Heart left ventricle (tissue), 16 donors: ENCODE results near the gene OR2V1. TPM values are rescaled to one million over a fixed set of nuclear protein-coding genes. Genes with fewer than 3 reads are reported as not detected.
"Not testable (repeated sequence)": the region's sequence is repeated elsewhere in the genome, so short reads cannot be mapped to it uniquely, and the experiment has no call there.

Experiments used
- ATAC-seq, 4 donors: fragments of 200-7000 bp; cut with Tn5 transposase; one replicate each; pipeline ENCODE4 v1.9.1; 2020 to 2022; ENCODE audit warnings: moderate library complexity in 4 of 4, mild to moderate bottlenecking in 3 of 4, moderate number of reproducible peaks in 1 of 4
- DNase-seq, 5 donors: peaks; one replicate each; pipeline ENCODE4 v3.0.0-alpha.2; 2020
- H3K27ac ChIP-seq, 12 donors: fragments of 200-600 bp; sonication (generic) in 4 of 12; one replicate each; pipeline versions ENCODE4 v1.5.0 to v1.8.0; 2016 to 2022; ENCODE audit warnings: mild to moderate bottlenecking in 2 of 12
- H3K27me3 ChIP-seq, 9 donors: fragments of 200-600 bp; sonication (generic) in 2 of 9; one replicate each; pipeline versions ENCODE4 v1.5.1 to v1.8.0; 2016 to 2022; ENCODE audit warnings: mild to moderate bottlenecking in 3 of 9
- H3K36me3 ChIP-seq, 9 donors: fragments of 200-600 bp; sonication (generic) in 2 of 9; one replicate each; pipeline versions ENCODE4 v1.5.0 to v1.8.0; 2018 to 2022; ENCODE audit warnings: mild to moderate bottlenecking in 2 of 9
- H3K4me1 ChIP-seq, 12 donors: fragments of 200-600 bp; sonication (generic) in 4 of 12; one replicate each; pipeline versions ENCODE4 v1.5.0 to v1.8.0; 2016 to 2022; ENCODE audit warnings: mild to moderate bottlenecking in 3 of 12
- H3K4me3 ChIP-seq, 12 donors: fragments of 200-600 bp; sonication (generic) in 4 of 12; one replicate each; pipeline versions ENCODE4 v1.5.0 to v1.8.0; 2017 to 2022; ENCODE audit warnings: mild to moderate bottlenecking in 9 of 12, moderate library complexity in 4 of 12
- H3K9me3 ChIP-seq, 12 donors: fragments of 200-600 bp; sonication (generic) in 4 of 12; one replicate each; pipeline versions ENCODE4 v1.5.0 to v1.8.0; 2016 to 2022; ENCODE audit warnings: mild to moderate bottlenecking in 1 of 12
- POLR2A ChIP-seq, 2 donors: fragments of 450-650 bp; IDR thresholded peaks; one replicate each; pipeline ENCODE4 v1.6.1; 2017; ENCODE audit warnings: antibody characterized with exemption in 2 of 2, mild to moderate bottlenecking in 2 of 2, moderate library complexity in 2 of 2
- WGBS, 4 donors: extraction: QIAGEN DNeasy Blood & Tissue Kit in 2 of 4; methylation state at CpG; one replicate each; pipeline versions ENCODE4 v1.1.5 to v1.1.7; 2013 to 2018; 5-methylcytosine and 5-hydroxymethylcytosine counted together
- intact Hi-C, 10 donors: fragments of 100-400 bp; cut with DNase I; formaldehyde crosslinking; loops; one replicate each; pipeline versions ENCODE4 v1.11.1 to v1.14.2; 2022
- polyA plus RNA-seq, 2 donors: library from polyadenylated mRNA; stranded (reverse); fragments of 200-250 nt; gene quantifications; one replicate each; pipeline ENCODE4 v1.2.3, GENCODE V29; 2013
- total RNA-seq, 9 donors: library from RNA; depleted of rRNA in 2 of 9; stranded (reverse); fragments of >200 nt in 2 of 9; fragmentation: NEBNext Ultra II Directional in 3 of 9; extraction: Animal tissue kit (Norgen Biotek cat#: 25700) in 3 of 9; gene quantifications; one replicate each; pipeline versions ENCODE4 v1.1.0 to v1.2.4, GENCODE V29; 2016 to 2023
- TF ChIP-seq, protein P1 (sequence below), 12 donors: fragments of 200-600 bp; sonication (generic) in 4 of 12; IDR thresholded peaks; one replicate each; pipeline versions ENCODE4 v1.5.0 to v1.8.0; 2018 to 2022; ENCODE audit warnings: antibody characterized with exemption in 12 of 12, mild to moderate bottlenecking in 5 of 12
- donor health status: ischemic (EF 13 %, LVEDD 7.1; RV severe dilation, severe dysfunction).
- donor health status: healthy with polysubstance abuse.
- donor health status: DM: no; HTN: yes; CAD: no.
- donor health status: DM: no; HTN: no; CAD: no.
- donor health status: ischemic (EF 25% LVEDD 6.9; RV normal size, moderate dysfunction).
- donor health status: ischemic (EF 25% LVEDD 5.7; RV mildly dilated, moderate dysfunction).
- donor health status: healthy.
- donor health status: DM: yes; HTN: yes; CAD: no.
- donor health status: ischemic (EF 35%, LVEDD 5.7; RV mildly dilated, moderate dysfunction).
- donor health status: nonischemic (EF 11% LVEDD 7.7; RV severe dilation, severe dysfunction).
- donor health status: DM: yes; HTN: yes; CAD: no.
- donor health status: PGD.
- donor health status: ischemic (EF 29% LVEDD 5.4; RV normal size, mild dysfunction).
- donor health status: nonischemic (EF 23%, LVEDD 6.1; RV moderate dilation, normal function).

Gene OR2V1
- total and polyA plus RNA-seq, 11 donors = not detected

DNA sequence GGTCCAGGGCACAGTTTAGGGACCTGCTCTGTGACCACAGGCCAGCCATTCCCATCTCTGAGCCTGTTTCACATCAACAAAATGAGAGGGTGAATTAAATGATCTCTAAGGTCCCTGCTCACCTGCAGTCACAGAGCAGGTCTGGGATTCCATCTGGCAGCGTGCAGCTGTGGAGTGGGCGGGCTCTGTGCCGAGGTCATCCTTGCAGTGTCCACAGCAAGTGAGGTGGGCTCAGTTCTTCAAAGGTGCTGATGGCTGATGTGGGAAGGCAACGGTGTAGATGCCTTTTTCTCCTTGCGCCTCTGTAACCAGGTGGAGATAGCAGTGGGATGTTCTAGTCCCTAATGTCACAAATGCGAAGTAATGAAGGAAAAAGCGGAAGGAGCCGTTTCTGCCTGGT, 11.9 kb downstream of the OR2V1 start:
- no peak overlapping the region for H3K27ac ChIP-seq
- DNase-seq = no peak
- intact Hi-C loops = no loop called here
- no peaks in the 10 kb centered on the region for H3K9me3 ChIP-seq
- no peaks in the 10 kb centered on the region for H3K36me3 ChIP-seq
- WGBS, 4 donors = 83 to 91% (median 89%) methylated on average over 8 of the region's 8 CpGs
- no peaks in the 10 kb centered on the region for H3K4me1 ChIP-seq
- peaks cover 16 to 95% (median 48%) of the 10 kb centered on the region in 9 donors for H3K27me3 ChIP-seq
- ATAC-seq = no peak
- no peak overlapping the region for H3K4me3 ChIP-seq
- TF ChIP-seq, protein P1, sequence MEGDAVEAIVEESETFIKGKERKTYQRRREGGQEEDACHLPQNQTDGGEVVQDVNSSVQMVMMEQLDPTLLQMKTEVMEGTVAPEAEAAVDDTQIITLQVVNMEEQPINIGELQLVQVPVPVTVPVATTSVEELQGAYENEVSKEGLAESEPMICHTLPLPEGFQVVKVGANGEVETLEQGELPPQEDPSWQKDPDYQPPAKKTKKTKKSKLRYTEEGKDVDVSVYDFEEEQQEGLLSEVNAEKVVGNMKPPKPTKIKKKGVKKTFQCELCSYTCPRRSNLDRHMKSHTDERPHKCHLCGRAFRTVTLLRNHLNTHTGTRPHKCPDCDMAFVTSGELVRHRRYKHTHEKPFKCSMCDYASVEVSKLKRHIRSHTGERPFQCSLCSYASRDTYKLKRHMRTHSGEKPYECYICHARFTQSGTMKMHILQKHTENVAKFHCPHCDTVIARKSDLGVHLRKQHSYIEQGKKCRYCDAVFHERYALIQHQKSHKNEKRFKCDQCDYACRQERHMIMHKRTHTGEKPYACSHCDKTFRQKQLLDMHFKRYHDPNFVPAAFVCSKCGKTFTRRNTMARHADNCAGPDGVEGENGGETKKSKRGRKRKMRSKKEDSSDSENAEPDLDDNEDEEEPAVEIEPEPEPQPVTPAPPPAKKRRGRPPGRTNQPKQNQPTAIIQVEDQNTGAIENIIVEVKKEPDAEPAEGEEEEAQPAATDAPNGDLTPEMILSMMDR (IDR thresholded peaks at IDR 0.05) = no peak
- TF ChIP-seq POLR2A (IDR thresholded peaks at IDR 0.05) = no peak

DNA sequence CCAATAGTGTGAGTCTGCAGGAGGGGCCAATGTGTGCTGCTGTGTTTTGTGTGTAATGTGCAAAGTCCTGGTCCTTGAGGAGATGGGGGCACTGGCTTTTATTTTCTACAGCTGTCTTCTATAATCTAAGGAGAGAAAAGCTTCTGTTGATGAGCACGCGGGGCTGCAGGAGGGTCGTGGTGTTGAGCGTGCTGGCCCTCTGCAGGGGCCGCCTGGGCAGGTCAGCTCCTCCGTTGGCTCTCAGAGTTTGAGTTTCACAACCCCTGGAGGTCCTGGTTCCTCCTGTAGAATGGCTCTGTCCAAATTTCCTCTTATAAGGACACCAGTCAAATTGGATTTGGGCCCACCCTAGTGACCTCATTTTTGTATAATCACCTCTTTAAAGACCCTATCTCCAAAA, 12.6 kb downstream of the OR2V1 start:
- intact Hi-C loops = no loop called here
- no peaks in the 10 kb centered on the region for H3K4me1 ChIP-seq
- WGBS, 4 donors = 74 to 88% (median 83%) methylated on average over 6 of the region's 6 CpGs
- no peaks in the 10 kb centered on the region for H3K9me3 ChIP-seq
- no peaks in the 10 kb centered on the region for H3K36me3 ChIP-seq
- peaks cover 20 to 98% (median 51%) of the 10 kb centered on the region in 9 donors for H3K27me3 ChIP-seq
- DNase-seq (no peak), ATAC-seq (no peak)
- H3K27ac ChIP-seq = no peak overlapping the region
- no peak for TF ChIP-seq POLR2A (IDR thresholded peaks at IDR 0.05)
- TF ChIP-seq, protein P1 (IDR thresholded peaks at IDR 0.05) = no peak
- no peak overlapping the region for H3K4me3 ChIP-seq

DNA sequence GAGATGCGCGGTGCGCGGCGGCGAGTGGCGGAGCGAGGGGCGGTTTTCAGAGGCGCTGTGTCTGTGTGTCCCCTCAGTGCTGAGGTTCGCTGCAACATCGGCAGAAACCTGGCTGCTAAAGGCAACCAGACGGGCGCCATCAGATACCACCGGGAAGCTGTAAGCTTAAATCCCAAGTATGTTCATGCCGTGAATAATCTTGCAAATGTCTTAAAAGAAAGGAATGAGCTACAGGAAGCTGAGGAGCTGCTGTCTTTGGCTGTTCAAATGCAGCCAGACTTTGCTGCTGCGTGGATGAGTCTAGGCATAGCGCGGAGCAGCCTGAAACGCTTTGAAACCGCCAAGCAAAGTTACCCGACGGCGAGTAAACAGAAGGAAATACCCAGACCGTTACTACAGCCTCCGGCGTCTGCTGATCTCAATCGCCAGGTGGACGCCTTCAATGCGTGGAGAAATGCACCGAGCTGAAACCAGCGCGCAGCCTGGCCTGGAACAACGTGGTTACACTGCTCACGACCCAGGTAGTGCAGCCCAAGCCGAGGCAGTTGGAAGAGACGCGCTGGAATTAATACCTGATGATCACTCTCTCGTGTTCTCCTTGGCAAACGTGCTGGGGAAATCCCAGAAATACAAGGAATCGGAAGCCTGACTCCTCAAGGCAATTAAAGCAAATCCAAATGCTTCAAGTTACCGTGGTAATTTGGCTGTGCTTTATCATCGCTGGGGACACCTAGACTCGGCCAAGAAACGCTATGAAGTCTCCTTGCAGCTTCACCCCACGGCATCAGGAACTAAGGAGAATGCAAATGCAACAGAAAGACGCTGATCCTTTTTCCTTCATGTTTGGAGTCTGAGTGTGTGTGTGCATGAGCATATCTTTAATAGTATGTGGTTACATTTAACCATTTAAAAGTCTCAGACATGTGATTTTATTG, 15.9 kb downstream of the OR2V1 start:
- ATAC-seq (no peak), DNase-seq (no peak)
- intact Hi-C loops = no loop called here
- Histone ChIP-seq H3K27me3 (peaks cover 15 to 94% (median 58%) of the 10 kb centered on the region in 9 donors), H3K27ac (no peak overlapping the region), H3K9me3 (no peaks in the 10 kb centered on the region), H3K36me3 (no peaks in the 10 kb centered on the region), H3K4me3 (no peak overlapping the region), H3K4me1 (no peaks in the 10 kb centered on the region)
- WGBS, 4 donors = 6 to 14% (median 6%) methylated on average over 45 to 47 of the region's 47 CpGs
- TF ChIP-seq POLR2A (IDR thresholded peaks at IDR 0.05) = no peak
- TF ChIP-seq, protein P1 (IDR thresholded peaks at IDR 0.05) = no peak

DNA sequence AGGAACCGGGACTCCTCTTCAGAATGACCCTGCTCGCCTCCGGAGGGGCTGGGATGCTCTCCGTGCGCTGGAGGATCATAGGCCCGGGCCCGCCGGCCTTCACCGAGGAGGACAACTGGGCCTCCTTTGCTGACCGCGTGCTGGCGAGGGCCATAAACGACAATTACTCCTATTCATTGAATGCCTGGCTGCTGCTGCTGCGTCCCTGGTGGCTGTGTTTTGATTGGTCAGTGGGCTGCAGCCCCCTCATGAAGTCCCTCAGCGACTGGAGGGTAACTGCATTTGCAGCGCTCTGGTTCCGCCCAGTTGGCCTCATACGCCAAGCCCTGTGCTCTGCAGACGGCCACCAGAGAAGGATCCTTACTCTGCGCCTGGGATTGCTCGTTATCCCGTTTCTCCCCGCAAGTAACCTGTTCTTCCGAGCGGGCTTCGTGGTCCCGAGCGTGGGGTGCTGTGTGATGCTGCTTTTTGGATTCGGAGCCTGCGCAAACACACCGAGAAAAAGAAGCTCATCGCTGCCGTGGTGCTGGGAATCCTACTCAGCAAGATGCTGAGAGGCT, 16.6 kb downstream of the OR2V1 start:
- Histone ChIP-seq H3K27ac (no peak overlapping the region), H3K27me3 (peaks cover 15 to 94% (median 64%) of the 10 kb centered on the region in 9 donors), H3K9me3 (no peaks in the 10 kb centered on the region), H3K4me1 (no peaks in the 10 kb centered on the region), H3K4me3 (no peak overlapping the region), H3K36me3 (no peaks in the 10 kb centered on the region)
- WGBS, 4 donors = 25 to 54% (median 44%) methylated on average over 18 to 33 of the region's 33 CpGs
- ATAC-seq (no peak), DNase-seq (no peak)
- TF ChIP-seq POLR2A (IDR thresholded peaks at IDR 0.05) = no peak
- TF ChIP-seq, protein P1 (IDR thresholded peaks at IDR 0.05) = no peak
- intact Hi-C loops = no loop called here

DNA sequence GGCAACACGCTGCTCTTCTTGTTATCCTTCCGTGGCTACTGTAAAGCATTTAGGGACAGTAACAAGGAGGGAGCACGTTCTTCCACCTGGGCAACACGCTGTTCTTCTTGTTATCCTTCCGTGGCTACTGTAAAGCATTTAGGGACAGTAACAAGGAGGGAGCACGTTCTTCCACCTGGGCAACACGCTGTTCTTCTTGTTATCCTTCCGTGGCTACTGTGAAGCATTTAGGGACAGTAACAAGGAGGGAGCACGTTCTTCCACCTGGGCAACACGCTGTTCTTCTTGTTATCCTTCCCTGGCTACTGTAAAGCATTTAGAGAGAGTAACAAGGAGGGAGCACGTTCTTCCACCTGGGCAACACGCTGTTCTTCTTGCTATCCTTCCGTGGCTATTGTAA, 17.4 kb downstream of the OR2V1 start:
- DNase-seq, H3K36me3 ChIP-seq, H3K27ac ChIP-seq, intact Hi-C loops, H3K4me1 ChIP-seq, H3K4me3 ChIP-seq, ATAC-seq, H3K9me3 ChIP-seq: not testable (repeated sequence)
- 82 to 90% (median 88%) methylated on average over 5 to 13 of the region's 13 CpGs for WGBS, 4 donors
- peaks cover 20 to 96% (median 66%) of the 10 kb centered on the region in 9 donors for H3K27me3 ChIP-seq
